ENCODE results near the gene TCP1. TPM values are rescaled to one million over a fixed set of nuclear protein-coding genes. Genes with fewer than 3 reads are reported as not detected.
A peak's percentile ranks its signal among the peaks of the same experiment; 100 is the strongest.
"Not testable (repeated sequence)": the region's sequence is repeated elsewhere in the genome, so short reads cannot be mapped to it uniquely, and the experiment has no call there.

Gene TCP1
- total RNA-seq, 1 donor = 203 TPM

DNA sequence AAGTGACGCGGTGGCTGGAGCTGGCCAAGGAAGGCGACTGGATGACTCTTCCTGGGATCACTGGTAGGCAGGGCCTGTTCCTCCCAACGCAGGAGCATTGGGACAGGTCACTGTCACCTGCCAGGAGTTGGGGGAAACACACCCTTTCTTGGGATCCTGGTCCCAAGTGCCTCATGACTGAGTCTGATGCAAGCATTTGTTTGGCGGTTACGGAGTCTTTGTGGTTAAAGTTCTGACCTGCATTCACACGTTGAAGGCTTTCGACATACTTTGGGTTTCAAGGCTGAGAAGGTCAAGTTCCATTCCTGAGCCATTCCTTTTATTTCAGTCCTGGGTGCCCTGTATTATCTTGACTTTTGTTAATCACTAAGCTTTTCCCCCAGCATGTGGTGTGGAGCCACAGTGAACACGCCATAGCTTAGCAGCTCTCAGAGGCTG, 16.6 kb upstream of the TCP1 start:
- TF ChIP-seq, protein P1, sequence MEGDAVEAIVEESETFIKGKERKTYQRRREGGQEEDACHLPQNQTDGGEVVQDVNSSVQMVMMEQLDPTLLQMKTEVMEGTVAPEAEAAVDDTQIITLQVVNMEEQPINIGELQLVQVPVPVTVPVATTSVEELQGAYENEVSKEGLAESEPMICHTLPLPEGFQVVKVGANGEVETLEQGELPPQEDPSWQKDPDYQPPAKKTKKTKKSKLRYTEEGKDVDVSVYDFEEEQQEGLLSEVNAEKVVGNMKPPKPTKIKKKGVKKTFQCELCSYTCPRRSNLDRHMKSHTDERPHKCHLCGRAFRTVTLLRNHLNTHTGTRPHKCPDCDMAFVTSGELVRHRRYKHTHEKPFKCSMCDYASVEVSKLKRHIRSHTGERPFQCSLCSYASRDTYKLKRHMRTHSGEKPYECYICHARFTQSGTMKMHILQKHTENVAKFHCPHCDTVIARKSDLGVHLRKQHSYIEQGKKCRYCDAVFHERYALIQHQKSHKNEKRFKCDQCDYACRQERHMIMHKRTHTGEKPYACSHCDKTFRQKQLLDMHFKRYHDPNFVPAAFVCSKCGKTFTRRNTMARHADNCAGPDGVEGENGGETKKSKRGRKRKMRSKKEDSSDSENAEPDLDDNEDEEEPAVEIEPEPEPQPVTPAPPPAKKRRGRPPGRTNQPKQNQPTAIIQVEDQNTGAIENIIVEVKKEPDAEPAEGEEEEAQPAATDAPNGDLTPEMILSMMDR (IDR thresholded peaks at IDR 0.05; ENCODE audit: insufficient read depth, low read length) = no peak
- peak; percentile 14 for DNase-seq (ENCODE audit: low read depth)
- H3K4me3 ChIP-seq (ENCODE audit: low read depth, low read length) = no peak overlapping the region

DNA sequence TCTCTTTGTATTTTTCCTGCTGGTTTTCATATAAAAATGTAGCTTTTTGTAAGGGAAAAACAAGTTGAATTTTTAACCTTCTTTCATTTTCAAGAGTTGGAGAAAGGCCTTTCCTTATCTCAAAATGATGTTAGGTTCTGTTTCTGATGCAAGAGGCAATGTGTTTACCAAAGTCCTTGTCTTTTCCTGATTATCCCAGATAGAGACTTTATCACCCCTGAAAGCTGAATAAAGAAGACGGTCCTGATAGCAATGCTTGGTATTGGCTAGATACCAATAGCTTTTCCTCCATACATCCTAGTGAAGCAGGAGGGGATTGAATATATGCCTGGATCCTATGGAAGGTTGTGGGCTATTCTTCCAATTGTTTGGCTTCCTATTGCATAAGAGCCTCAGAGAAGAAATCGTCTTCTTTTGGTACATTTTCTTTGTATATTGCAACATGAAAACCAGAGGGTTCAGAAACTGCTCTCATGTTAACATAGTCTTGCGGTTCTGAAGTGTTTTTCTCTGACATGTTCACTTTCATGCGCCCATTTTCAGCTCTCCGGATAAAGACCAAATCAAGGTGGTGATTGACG, 16.1 kb upstream of the TCP1 start:
- TF ChIP-seq, protein P1 (IDR thresholded peaks at IDR 0.05; ENCODE audit: insufficient read depth, low read length) = no peak
- DNase-seq (ENCODE audit: low read depth) = peak; percentile 24
- H3K4me3 ChIP-seq (ENCODE audit: low read depth, low read length) = no peak overlapping the region

DNA sequence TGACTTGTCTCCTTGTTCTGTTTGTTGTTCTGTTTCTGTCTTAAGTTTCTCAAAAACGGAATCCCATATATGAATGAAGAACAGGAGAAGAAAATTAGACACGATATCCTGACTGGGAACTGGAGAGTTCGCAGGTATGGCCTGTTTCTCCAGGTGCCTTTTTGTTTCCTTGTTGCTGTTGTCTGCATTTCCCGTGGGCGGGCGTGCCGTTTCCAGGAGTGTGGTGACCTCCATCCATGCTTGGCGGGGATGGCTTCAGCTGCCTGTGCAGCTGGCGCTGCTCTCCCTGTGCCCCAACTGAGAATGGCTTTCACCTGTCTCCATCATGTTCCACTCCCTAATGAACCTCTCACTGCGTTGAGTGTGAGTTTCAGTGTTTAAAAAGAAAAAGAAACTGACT, 15.1 kb upstream of the TCP1 start:
- no peak overlapping the region for H3K4me3 ChIP-seq (ENCODE audit: low read depth, low read length)
- DNase-seq (ENCODE audit: low read depth) = no peak
- TF ChIP-seq, protein P1 (IDR thresholded peaks at IDR 0.05; ENCODE audit: insufficient read depth, low read length) = no peak

DNA sequence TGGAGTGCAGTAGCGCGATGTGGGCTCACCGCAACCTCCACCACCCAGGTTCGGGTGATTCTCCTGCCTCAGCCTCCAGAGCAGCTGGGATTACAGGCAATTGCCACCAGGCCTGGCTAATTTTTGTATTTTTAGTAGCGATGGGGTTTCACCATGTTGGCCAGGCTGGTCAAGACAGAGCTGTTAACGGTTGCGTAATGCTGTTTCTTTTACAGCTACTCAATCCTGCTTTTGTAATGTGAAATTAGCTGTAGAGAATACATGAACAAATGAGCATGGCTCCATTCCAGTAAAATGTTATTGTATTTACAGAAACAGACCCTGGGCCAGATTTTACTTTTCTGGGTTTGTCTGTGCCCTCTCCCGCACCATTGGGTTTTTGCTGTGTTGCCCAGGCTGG, 12.5 kb upstream of the TCP1 start:
- no peak for DNase-seq (ENCODE audit: low read depth)
- TF ChIP-seq, protein P1 (IDR thresholded peaks at IDR 0.05; ENCODE audit: insufficient read depth, low read length) = no peak
- H3K4me3 ChIP-seq (ENCODE audit: low read depth, low read length) = no peak overlapping the region

DNA sequence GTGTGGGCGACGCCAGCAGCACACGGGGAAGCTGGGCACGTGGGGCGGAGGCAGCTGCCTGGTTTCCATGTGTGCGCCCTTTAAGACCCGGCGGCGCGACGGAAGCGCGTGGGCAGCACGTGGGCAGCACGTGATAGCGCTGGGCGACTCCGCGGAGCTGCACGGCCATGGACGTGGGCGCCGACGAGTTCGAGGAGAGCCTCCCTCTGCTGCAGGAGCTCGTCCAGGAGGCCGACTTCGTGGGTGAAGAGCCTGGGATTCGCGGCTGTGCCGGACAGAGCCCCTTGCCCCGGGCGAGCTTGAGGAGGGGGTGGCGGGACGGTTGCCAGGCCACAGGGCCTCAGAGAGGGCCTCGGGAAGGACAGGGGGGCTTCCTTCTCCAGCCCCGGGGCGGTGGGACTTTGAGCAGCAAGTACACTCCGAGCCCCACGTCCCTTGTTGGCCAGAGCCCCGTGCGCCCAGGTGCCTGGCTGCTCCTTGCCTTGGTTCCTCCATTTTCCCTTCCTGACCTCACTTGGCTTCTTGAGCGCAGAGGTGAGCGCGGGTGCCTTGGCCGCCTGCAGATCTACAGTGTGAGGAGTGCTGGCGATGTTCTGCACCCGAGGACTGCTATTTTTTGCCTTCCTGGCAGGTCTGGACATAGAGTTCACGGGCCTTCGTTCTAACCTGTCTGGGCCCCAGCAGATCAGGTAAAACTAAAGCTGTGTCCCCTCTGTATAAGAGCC, 10.9 kb upstream of the TCP1 start, which contains the start of gene PNLDC1:
PNLDC1 (plus strand) TSS at position 136 of the 725 bp plus-strand sequence; CDS start at position 168, 32 bp downstream.
- no peak for DNase-seq (ENCODE audit: low read depth)
- no peak within 1 kb of the TSS for H3K4me3 ChIP-seq (ENCODE audit: low read depth, low read length)
- TF ChIP-seq, protein P1 (IDR thresholded peaks at IDR 0.05; ENCODE audit: insufficient read depth, low read length) = no peak

DNA sequence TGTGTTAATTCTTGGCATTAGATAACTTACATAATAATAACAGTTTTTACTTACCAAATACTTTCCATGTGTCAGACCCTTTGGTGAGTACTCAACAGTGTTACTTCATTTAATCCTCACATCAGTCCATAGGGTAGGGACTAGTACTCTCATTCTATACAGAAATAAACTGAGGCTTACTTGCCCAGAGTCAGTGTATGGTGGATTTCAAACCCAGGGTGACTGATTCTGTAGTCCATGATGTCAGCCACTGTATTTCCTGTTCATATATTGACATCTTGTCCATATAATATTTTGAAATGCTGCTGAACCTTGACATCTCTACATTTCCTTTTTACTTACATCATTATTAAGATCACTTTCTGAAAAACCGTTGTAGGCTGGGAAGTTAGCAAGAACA, 8.2 kb upstream of the TCP1 start:
- H3K4me3 ChIP-seq (ENCODE audit: low read depth, low read length) = no peak overlapping the region
- no peak for DNase-seq (ENCODE audit: low read depth)
- TF ChIP-seq, protein P1 (IDR thresholded peaks at IDR 0.05; ENCODE audit: insufficient read depth, low read length) = no peak

DNA sequence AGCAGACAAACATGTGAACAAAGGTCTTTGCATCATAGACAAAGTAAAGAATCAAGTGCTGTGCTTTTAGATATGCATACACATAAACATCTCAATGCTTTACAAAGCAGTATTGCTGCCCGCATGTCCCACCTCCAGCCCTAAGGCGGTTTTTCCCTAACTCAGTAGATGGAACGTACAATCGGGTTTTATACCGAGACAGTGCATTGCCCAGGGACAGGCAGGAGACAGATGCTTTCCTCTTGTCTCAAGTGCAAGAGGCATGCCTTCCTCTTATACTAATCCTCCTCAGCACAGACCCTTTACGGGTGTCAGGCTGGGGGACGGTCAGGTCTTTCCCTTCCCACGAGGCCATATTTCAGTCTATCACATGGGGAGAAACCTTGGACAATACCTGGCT, 5.6 kb upstream of the TCP1 start:
- DNase-seq (ENCODE audit: low read depth); H3K4me3 ChIP-seq (ENCODE audit: low read depth, low read length): not testable (repeated sequence)
